Measurements from ENCODE around the gene PRKCE.

PRKCE gene

DNA sequence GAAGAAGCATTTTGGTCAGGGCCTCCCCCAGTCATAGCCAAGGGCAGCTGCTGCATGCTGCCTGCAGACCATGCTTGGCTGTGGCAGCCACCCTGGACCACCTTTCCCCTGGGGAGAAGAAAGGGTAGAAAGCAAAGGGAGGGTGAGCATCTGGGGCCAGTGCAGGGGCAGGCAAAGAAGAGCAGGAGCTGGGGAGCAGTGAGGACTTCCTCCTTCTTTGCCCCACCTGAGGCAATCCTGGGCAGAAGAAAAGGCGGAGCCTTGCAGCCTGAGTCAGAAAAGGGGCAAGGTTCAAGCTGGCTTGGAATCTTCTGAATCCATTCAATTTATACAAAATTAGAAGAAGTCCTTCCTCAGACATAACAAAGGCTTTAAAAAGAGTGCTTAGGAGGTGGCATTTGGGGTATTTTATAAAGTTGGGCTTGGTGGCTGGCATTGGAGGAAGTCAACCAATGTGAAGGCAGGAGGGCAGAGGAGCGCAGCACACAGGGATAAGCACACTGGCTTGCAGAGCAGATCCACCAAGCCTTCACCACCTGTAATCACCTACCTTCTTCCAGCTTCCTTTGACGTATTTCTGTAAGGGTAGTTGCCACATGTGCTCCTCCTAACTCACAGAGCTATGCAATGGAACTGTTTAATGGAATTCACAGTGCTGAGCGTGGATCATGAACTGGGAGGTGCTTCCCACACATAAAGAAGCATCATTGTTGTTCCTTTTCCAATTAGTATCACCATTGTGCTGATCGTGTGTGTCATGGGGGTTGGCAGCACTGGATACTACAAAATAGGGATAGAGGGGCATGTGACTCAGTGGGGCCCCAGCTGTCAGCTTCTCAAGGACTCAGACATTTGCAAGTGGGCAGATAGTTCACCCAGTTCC, 491.3 kb downstream of the PRKCE start:
- no peak for DNase-seq

GRCh38 chr2:46143429-46144132, 492.1 kb downstream of the PRKCE start:
- no peak for DNase-seq

GRCh38 chr2:46144133-46144800, 492.8 kb downstream of the PRKCE start:
- DNase-seq = no peak

DNA sequence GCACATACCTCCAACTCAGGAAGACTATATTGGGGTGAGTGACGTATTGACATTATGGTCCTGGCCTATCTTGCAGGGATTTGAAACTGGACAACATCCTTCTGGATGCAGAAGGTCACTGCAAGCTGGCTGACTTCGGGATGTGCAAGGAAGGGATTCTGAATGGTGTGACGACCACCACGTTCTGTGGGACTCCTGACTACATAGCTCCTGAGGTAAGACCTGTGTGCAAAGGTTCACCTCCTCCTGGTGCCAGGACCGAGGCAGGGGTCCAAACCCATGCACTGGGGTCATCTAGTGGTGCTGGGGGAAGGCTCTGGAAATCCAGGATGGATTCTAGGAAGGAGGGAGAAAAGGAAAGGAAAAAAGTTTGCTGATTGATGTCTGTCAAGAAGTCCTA, 493.5 kb downstream of the PRKCE start:
- no peak for DNase-seq

DNA sequence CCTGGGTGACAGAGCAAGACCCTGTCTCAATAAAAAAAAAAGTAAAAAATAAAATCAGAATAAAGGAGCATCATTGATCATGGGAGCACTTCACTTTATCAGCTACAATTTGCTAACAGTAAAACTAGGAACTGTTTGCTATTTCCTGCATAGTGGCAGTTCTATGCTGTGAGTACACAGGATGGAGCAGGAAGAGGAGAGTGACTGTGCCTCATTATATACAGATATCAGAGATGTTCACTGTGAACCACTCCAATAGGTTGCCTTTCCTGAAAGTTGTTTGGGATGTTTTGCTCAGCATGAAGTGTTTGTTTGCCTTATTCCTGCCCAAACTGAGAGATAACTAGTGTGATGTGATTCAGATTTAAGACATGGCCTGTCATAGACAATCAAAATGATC, 494.4 kb downstream of the PRKCE start:
- no peak for DNase-seq

DNA sequence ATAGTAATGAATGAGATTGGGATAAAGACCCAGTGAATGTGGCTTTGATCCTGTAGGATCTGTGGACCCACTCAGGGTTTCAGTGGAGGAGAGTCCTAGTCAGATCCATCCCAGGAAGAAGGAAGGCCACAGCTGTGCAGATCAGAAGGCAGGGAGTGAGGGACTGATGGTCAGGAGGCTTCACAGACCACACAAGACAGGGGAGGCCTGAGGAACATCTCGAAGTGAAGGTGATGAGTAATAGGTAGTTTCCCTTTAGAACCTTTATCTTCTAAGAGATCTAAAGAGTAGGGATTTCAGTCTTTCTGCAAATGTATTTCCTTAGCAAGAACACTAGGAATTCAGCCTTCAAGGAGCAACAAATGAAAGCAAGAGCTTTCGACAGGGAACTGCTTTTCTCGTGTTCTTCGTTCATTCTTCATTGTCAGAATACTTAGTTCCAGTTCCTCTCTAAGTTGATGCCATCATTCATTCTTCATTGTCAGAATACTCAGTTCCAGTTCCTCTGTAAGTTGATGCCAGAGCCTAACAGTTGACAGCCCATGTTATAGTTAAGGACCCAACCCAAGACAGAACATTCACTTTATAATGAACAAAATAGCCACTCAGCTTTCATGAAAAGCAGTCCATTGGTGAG, 495.5 kb downstream of the PRKCE start:
- no peak for DNase-seq

- DNase-seq = no peak
Observed at GRCh38 chr2:46147626-46148368, 496.3 kb downstream of the PRKCE start.

- DNase-seq = no peak
Observed at GRCh38 chr2:46148369-46148736, 496.9 kb downstream of the PRKCE start.

DNA sequence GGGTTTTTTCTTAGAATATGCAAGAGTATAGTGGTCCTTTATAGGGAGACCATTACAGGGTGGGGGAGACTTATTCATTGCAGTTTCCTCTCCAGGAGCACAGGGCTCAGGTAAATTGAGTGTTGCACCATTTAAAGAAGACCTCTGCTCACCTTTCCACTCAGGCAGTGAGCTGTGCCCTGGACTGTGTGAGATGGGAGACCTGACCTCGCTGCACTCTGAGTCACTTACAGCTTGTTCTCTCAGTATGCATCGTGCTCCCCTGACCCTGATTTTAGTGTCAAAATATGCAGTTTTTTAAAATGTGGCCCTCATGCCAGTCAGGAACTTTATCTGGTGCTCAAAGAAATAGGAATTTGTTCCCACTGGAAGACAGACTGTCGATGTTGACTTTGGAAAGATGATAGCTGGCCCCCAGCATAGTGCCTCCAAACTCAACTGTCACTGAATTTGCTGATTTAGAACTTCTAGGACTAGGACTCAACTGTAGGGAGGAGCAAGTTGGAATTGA, 499.0 kb downstream of the PRKCE start:
- DNase-seq = no peak

DNA sequence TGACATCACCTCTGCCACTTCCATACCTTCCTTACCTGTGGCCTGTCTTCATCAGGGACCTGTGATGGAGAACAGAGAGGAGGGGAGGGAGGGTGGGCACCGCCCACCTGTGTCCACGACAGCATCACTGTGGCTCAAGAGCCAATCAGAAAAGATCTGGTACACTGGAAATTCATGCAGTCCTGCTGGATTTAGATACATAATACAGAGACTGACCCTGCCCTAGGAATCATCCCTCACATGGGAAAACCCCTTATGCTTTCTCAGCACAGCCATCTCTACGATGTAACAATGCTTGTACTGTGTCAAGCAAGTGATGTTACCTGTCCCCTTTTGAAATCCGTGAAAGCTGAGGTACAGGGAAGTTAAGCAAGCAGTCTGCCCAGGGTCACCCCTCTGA, 500.1 kb downstream of the PRKCE start:
- no peak for DNase-seq

DNA sequence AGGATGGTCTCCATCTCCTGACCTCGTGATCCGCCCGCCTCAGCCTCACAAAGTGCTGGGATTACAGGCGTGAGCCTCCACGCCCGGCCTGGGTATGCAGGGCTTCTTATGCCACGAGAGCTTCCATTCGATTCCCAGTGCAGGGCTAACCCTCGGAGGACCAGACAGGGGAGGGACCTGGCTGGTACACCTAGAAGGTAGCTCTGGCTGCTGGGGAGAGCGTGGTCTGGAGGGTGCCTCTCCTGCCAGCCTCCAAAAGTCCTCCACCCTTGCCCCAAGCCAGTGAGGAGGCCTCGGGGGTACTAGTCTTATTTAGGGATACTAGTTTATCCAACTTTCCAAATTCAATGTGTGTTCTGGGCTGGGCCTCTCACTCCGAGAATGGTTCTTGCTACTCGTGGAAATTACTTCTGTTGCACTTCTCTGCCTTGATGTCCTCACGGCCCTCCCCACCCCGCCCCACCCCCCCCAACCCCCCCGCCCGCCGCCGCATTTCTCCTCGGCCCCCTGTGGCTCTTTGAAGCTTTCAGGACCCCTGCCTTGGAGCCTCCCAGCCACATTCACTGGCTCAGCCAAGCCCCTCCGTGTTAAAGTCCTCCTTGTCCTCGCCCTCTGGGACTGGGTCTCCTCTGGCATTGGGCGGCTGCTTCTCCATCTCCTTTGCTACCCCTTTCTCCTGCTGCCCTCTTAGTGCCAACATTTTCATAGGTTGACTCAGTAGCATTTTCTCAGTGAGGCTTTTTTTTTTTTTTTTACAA, 502.7 kb downstream of the PRKCE start:
- DNase-seq = no peak

DNA sequence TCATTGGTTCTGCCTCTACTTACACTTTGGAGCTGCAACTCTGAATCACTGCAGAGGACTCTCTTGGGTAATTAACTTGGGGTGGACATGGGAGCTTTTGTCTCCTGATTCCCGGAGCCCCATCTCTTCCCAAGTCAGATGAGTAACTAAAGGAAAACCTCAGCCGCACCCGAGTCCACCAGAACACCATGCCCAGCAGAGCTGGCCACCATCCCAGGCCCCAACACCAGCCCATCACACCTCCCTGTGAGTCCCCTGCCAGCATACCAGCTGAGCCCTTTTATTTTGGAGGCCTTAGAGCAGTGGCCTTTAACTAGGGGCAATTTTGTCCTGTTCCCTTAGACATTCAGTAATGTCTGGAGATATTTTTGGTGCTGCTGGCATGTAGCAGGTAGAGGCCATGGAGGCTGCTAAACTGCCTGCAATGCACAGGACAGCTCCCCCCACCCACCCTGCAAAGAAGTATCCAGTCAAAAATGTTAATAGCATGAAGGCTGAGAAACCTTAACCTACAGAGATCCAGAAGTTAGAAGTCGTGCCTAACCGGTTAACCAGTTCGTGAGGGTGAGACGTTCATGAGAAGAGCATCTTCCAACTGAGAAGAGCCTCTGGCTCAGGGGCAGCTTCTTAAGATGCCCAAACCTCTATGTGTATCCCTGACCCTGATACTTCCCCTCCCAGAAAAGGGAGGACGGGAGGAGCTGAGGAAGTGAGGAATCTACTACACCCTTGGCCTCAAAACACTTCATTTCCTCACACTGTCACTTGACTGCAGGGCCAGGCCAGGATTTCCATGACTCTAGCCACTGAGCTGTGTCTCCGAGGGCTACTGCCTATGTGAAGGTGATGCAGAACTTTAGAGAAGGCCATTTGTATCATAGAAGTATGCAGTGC, 505.8 kb downstream of the PRKCE start:
- DNase-seq = no peak

DNA sequence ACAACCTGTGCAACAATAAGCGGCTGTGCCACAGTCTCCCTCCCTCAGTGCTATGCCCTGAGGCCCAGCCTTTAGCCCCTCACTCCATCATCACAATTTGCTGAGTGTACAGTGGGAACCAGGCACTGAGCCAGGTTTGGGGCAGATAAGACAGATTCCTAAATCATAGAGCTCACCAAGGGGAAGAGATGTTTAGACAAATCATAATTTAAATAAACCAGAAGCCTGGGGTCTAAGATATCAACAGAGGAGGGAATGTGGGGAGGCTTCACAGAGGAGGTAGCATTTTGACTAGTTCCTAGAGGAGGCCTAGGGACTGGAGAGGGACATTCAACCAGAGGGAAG, 506.5 kb downstream of the PRKCE start:
- DNase-seq = no peak

GRCh38 chr2:46158661-46159060, 507.2 kb downstream of the PRKCE start:
- DNase-seq = no peak

GRCh38 chr2:46160326-46160725, 508.9 kb downstream of the PRKCE start:
- no peak for DNase-seq

GRCh38 chr2:46161315-46161714, 509.8 kb downstream of the PRKCE start:
- no peak for DNase-seq

DNA sequence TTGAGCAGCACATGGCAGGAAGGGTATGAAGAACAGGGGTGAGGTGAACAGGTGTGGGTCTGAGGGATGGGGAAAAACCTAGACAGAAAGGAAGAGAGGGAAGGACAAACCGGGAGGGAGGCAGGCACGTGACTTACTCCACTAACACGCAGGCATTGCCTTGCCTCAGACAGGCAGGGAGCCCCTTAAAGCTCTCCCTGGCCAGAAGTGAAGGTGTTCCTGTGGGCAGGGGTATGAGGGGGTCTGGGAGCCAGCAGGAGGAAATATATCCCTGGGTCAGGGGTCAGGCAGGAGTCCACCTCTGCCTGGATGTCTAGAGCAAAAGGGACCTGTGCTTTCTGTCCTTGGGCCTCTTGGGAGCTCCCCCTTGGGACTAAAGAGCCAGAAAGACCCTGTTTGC, 510.4 kb downstream of the PRKCE start:
- DNase-seq = no peak

- DNase-seq = no peak
Observed at GRCh38 chr2:46162329-46163097, 511.0 kb downstream of the PRKCE start.

DNA sequence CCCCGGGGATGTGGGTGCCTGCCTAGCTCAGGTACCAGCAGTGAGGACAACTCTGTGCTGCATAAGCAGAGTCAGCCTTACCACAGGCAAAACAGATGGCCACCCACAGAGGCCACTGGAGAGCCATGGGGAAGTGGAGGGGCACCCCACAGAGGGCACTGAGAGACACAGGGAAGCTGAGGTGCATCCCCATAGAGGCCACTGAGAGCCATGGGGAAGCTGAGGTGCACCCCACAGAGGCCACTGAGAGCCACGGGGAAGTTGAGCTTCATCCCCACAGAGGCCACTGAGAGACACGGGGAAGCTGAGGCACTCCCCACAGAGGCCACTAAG, 511.6 kb downstream of the PRKCE start:
- DNase-seq = no peak
